Naive B cell (primary cell): ENCODE results near the gene CXCL10. TPM values are rescaled to one million over a fixed set of nuclear protein-coding genes. Genes with fewer than 3 reads are reported as not detected.
"Not testable (repeated sequence)": the region's sequence is repeated elsewhere in the genome, so short reads cannot be mapped to it uniquely, and the experiment has no call there.

Experiments
- ATAC-seq, 2 donors: fragments of 150-1000 bp; cut with Tn5 transposase; 2 replicates each; pipeline ENCODE4 v1.10.0; 2021; ENCODE audit warnings: low read depth in 2 of 2, mild to moderate bottlenecking in 2 of 2, moderate library complexity in 2 of 2
- DNase-seq: peaks from one replicate; pipeline ENCODE4 v3.0.0; 2022
- H3K27ac Mint-ChIP-seq, 6 donors: one replicate each; pipeline ENCODE4 v1.8.0; 2020 to 2022; ENCODE audit warnings: mild to moderate bottlenecking in 6 of 6, mixed read lengths in 6 of 6, moderate library complexity in 5 of 6, inconsistent platforms in 2 of 6
- H3K27me3 Mint-ChIP-seq, 3 donors: one replicate each; pipeline ENCODE4 v1.8.0; 2021 to 2022; ENCODE audit warnings: mixed read lengths in 3 of 3, mild to moderate bottlenecking in 1 of 3
- H3K36me3 Mint-ChIP-seq, 2 donors: one replicate each; pipeline ENCODE4 v1.8.0; 2020 to 2022; ENCODE audit warnings: mixed read lengths in 2 of 2, inconsistent platforms in 1 of 2, mild to moderate bottlenecking in 1 of 2
- H3K4me1 Mint-ChIP-seq, 3 donors: one replicate each; pipeline ENCODE4 v1.8.0; 2020 to 2022; ENCODE audit warnings: mixed read lengths in 3 of 3, inconsistent platforms in 1 of 3, mild to moderate bottlenecking in 1 of 3, moderate library complexity in 1 of 3
- H3K4me3 Mint-ChIP-seq, 8 donors: one replicate each; pipeline ENCODE4 v1.8.0; 2020 to 2022; ENCODE audit warnings: mild to moderate bottlenecking in 8 of 8, mixed read lengths in 8 of 8, moderate library complexity in 8 of 8, inconsistent platforms in 2 of 8
- H3K9me3 Mint-ChIP-seq, 7 donors: one replicate each; pipeline ENCODE4 v1.8.0; 2020 to 2022; ENCODE audit warnings: mixed read lengths in 7 of 7, mild to moderate bottlenecking in 5 of 7, inconsistent platforms in 2 of 7, moderate library complexity in 1 of 7
- polyA plus RNA-seq, 6 donors: library from polyadenylated mRNA; unstranded; fragments of 300-500 nt; fragmentation: Illumina TruSeq; gene quantifications; one replicate each; pipeline ENCODE4 v1.2.3, GENCODE V29; 2021; ENCODE audit warnings: low read depth in 6 of 6

CXCL10 gene
- polyA plus RNA-seq, 6 donors from 2014 or later, result not detected

- not testable (repeated sequence) for H3K27ac Mint-ChIP-seq, H3K9me3 Mint-ChIP-seq, H3K4me3 Mint-ChIP-seq, ATAC-seq, H3K36me3 Mint-ChIP-seq, DNase-seq, H3K4me1 Mint-ChIP-seq
- peaks cover 0 to 11% (median 5%) of the 10 kb centered on the region in 3 donors for H3K27me3 Mint-ChIP-seq
These were observed 26.6 kb upstream of the CXCL10 start for GRCh38 chr4:76049860-76050416.

GRCh38 chr4:76044686-76045085 lies 21.4 kb upstream of the CXCL10 start:
- peak overlapping the region in 1 of 8 donors; percentile 8 for H3K4me3 Mint-ChIP-seq
- peaks cover 10 to 31% (median 12%) of the 10 kb centered on the region in 3 donors for H3K27me3 Mint-ChIP-seq
- DNase-seq, H3K27ac Mint-ChIP-seq, H3K36me3 Mint-ChIP-seq, H3K9me3 Mint-ChIP-seq, H3K4me1 Mint-ChIP-seq, ATAC-seq: not testable (repeated sequence)

GRCh38 chr4:76043306-76043705 lies 20.0 kb upstream of the CXCL10 start:
- peaks cover 10 to 28% (median 12%) of the 10 kb centered on the region in 3 donors for H3K27me3 Mint-ChIP-seq
- H3K4me3 Mint-ChIP-seq, H3K4me1 Mint-ChIP-seq, DNase-seq, H3K9me3 Mint-ChIP-seq, H3K27ac Mint-ChIP-seq, H3K36me3 Mint-ChIP-seq, ATAC-seq: not testable (repeated sequence)

- H3K36me3 Mint-ChIP-seq, ATAC-seq, H3K4me1 Mint-ChIP-seq, DNase-seq, H3K9me3 Mint-ChIP-seq, H3K27ac Mint-ChIP-seq, H3K4me3 Mint-ChIP-seq: not testable (repeated sequence)
- peaks cover 10 to 20% (median 12%) of the 10 kb centered on the region in 3 donors for H3K27me3 Mint-ChIP-seq
These were observed 19.1 kb upstream of the CXCL10 start for GRCh38 chr4:76042241-76042998.

- Mint-ChIP-seq H3K36me3 (no peaks in the 10 kb centered on the region), H3K4me3 (no peak overlapping the region), H3K27me3 (peaks cover 4 to 12% (median 10%) of the 10 kb centered on the region in 3 donors), H3K9me3 (no peaks in the 10 kb centered on the region), H3K27ac (no peak overlapping the region), H3K4me1 (no peaks in the 10 kb centered on the region)
- DNase-seq (no peak), ATAC-seq (no peak)
These were observed 13.6 kb upstream of the CXCL10 start for GRCh38 chr4:76036855-76037254.

GRCh38 chr4:76035799-76036380 lies 12.6 kb upstream of the CXCL10 start, which contains the start of gene CXCL11:
Gene CXCL11, minus strand, starts transcription at chr4:76036070. Its CDS starts 83 bp downstream, at chr4:76035987.
- ATAC-seq (no peak), DNase-seq (no peak)
- H3K9me3 Mint-ChIP-seq, result no peaks in the 10 kb centered on the region
- no peaks in the 10 kb centered on the region for H3K4me1 Mint-ChIP-seq
- H3K4me3 Mint-ChIP-seq, result no peak within 1 kb of the TSS
- peaks cover 4 to 6% (median 5%) of the 10 kb centered on the region in 3 donors for H3K27me3 Mint-ChIP-seq
- H3K27ac Mint-ChIP-seq, result no peak within 1 kb of the TSS
- H3K36me3 Mint-ChIP-seq, result no peaks in the 10 kb centered on the region

GRCh38 chr4:76035141-76035540 lies 11.8 kb upstream of the CXCL10 start:
- ATAC-seq (no peak), DNase-seq (no peak)
- peaks cover 0 to 1% (median 0%) of the 10 kb centered on the region in 3 donors for H3K4me1 Mint-ChIP-seq
- H3K27ac Mint-ChIP-seq, result no peak overlapping the region
- H3K36me3 Mint-ChIP-seq, result no peaks in the 10 kb centered on the region
- peaks cover 0 to 7% (median 4%) of the 10 kb centered on the region in 3 donors for H3K27me3 Mint-ChIP-seq
- H3K9me3 Mint-ChIP-seq, result no peaks in the 10 kb centered on the region
- no peak overlapping the region for H3K4me3 Mint-ChIP-seq

GRCh38 chr4:76029300-76029699 lies 6.0 kb upstream of the CXCL10 start:
- H3K4me3 Mint-ChIP-seq, result no peak overlapping the region
- H3K36me3 Mint-ChIP-seq, result no peaks in the 10 kb centered on the region
- DNase-seq, result no peak
- peaks cover 12 to 23% (median 15%) of the 10 kb centered on the region in 3 donors for H3K4me1 Mint-ChIP-seq
- no peak for ATAC-seq
- peaks cover 0 to 11% (median 3%) of the 10 kb centered on the region in 3 donors for H3K27me3 Mint-ChIP-seq
- no peaks in the 10 kb centered on the region for H3K9me3 Mint-ChIP-seq
- H3K27ac Mint-ChIP-seq, result no peak overlapping the region

- no peaks in the 10 kb centered on the region for H3K9me3 Mint-ChIP-seq
- H3K27ac Mint-ChIP-seq, result peak overlapping the region in 4 of 6 donors; percentile 27 to 77 (median 58)
- ATAC-seq, result peak; percentile 32 to 51
- peak overlapping the region in 7 of 8 donors; percentile 2 to 70 (median 31) for H3K4me3 Mint-ChIP-seq
- DNase-seq, result peak; percentile 12
- H3K4me1 Mint-ChIP-seq, result peaks cover 17 to 33% (median 21%) of the 10 kb centered on the region in 3 donors
- H3K36me3 Mint-ChIP-seq, result no peaks in the 10 kb centered on the region
- peaks cover 0 to 11% (median 0%) of the 10 kb centered on the region in 3 donors for H3K27me3 Mint-ChIP-seq
These were observed 5.1 kb upstream of the CXCL10 start for GRCh38 chr4:76028350-76028765.

GRCh38 chr4:76024065-76024464 lies 768 bp upstream of the CXCL10 start:
- peak overlapping the region in 3 of 6 donors; percentile 22 to 34 (median 29) for H3K27ac Mint-ChIP-seq
- peak overlapping the region in 5 of 8 donors; percentile 3 to 70 (median 47) for H3K4me3 Mint-ChIP-seq
- DNase-seq, result no peak
- no peaks in the 10 kb centered on the region for H3K36me3 Mint-ChIP-seq
- ATAC-seq, result peak in 1 of 2 donors; percentile 22
- peaks cover 0 to 2% (median 0%) of the 10 kb centered on the region in 7 donors for H3K9me3 Mint-ChIP-seq
- no peaks in the 10 kb centered on the region for H3K27me3 Mint-ChIP-seq
- H3K4me1 Mint-ChIP-seq, result peaks cover 23 to 31% (median 27%) of the 10 kb centered on the region in 3 donors

- Mint-ChIP-seq H3K36me3 (no peaks in the 10 kb centered on the region), H3K4me3 (peak overlapping the region in 1 of 8 donors; percentile 8), H3K4me1 (peaks cover 16 to 23% (median 20%) of the 10 kb centered on the region in 3 donors), H3K27ac (no peak overlapping the region), H3K27me3 (no peaks in the 10 kb centered on the region), H3K9me3 (peaks cover 0 to 2% (median 0%) of the 10 kb centered on the region in 7 donors)
- DNase-seq, result no peak
- no peak for ATAC-seq
These were observed 620 bp downstream of the CXCL10 start for GRCh38 chr4:76022677-76023076.

GRCh38 chr4:76022031-76022430 lies 1.3 kb downstream of the CXCL10 start:
- Mint-ChIP-seq H3K9me3 (peaks cover 0 to 2% (median 0%) of the 10 kb centered on the region in 7 donors), H3K4me1 (peaks cover 16 to 23% (median 20%) of the 10 kb centered on the region in 3 donors), H3K36me3 (no peaks in the 10 kb centered on the region), H3K4me3 (no peak overlapping the region), H3K27me3 (no peaks in the 10 kb centered on the region), H3K27ac (no peak overlapping the region)
- ATAC-seq (no peak), DNase-seq (no peak)

- Mint-ChIP-seq H3K27me3 (no peaks in the 10 kb centered on the region), H3K27ac (no peak overlapping the region), H3K4me3 (no peak overlapping the region), H3K4me1 (peaks cover 6 to 22% (median 12%) of the 10 kb centered on the region in 3 donors), H3K9me3 (peaks cover 0 to 2% (median 0%) of the 10 kb centered on the region in 7 donors), H3K36me3 (no peaks in the 10 kb centered on the region)
- no peak for ATAC-seq
- no peak for DNase-seq
These were observed 6.1 kb downstream of the CXCL10 start for GRCh38 chr4:76017056-76017686.
